Endothelial cell of hepatic sinusoid (primary cell): ENCODE results near the gene JAKMIP3.

Source experiments
- in situ Hi-C: cut with HindIII; loops from 2 replicates; pipeline ENCODE4 v1.10.0; 2017; ENCODE audit warnings: low sequenced_read_pairs

The JAKMIP3 gene

GRCh38 chr10:132043861-132044695 lies 21.7 kb upstream of the JAKMIP3 start:
- in situ Hi-C loops = no loop called here

GRCh38 chr10:132044803-132045202 lies 20.9 kb upstream of the JAKMIP3 start:
- in situ Hi-C loops = no loop called here

GRCh38 chr10:132045324-132045723 lies 20.4 kb upstream of the JAKMIP3 start:
- in situ Hi-C loops = no loop called here

GRCh38 chr10:132047575-132048293 lies 18.0 kb upstream of the JAKMIP3 start:
- in situ Hi-C loops = no loop called here

GRCh38 chr10:132048294-132048667 lies 17.5 kb upstream of the JAKMIP3 start:
- in situ Hi-C loops = no loop called here

GRCh38 chr10:132050191-132050590 lies 15.6 kb upstream of the JAKMIP3 start:
- in situ Hi-C loops = no loop called here

DNA sequence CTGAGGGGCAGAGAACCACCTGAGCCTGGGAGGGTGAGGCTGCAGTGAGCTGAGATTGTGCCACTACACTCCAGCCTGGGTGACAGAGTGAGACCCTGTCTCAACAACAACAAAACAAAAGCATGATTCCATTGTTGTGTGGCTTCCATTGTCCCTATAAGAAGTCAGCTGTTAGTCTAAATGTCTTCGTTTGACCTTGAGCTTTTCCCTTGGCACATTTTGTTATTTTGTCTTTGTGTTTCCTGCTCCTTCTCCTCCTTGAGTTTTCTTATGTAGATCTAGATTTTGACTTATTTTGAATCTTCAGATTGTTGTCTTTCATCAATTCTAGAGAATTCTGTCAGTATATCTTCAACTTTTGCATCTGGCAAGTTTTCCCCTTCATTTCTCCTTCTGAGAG lies 13.6 kb upstream of the JAKMIP3 start:
- in situ Hi-C loops = no loop called here

DNA sequence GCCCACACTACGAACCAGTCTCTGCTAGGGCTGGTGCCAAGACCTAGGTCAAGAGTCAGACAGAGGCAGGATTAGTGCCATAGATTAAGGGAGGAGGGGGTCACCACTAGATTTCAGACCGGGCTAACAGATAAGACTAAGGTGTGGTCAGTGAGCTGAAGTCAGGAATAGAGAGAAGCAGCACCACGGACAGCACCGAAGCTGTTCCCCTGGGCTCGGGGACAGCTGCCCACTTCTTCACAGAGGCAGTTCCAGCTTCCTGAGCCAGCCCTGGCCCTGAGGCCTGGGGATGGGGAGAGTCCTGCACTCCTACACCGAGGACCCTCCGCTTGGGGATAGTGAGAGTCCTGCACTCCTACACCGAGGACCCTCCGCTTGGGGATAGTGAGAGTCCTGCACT lies 11.2 kb upstream of the JAKMIP3 start:
- in situ Hi-C loops = no loop called here

DNA sequence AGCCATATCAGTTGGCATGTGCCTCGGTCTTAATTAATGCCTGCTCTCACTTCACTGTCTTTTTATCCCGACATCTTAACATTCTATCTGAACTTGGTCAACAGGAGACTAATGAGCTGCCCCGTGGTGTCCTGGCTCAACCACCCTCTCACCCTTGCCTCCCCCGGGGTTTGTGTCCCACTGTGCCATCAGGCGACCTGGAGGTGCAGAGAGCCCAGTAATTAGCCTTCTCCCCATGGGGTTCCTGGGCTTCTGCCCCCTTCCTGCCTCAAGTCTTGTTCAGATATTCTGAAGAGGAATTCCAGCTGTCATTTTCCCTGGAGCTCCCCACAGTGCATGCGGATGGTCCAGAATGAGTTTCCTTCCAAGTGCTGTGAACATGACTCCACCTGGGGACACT lies 10.1 kb upstream of the JAKMIP3 start:
- in situ Hi-C loops = no loop called here

- in situ Hi-C loops = no loop called here
Observed at GRCh38 chr10:132056663-132057062, 9.1 kb upstream of the JAKMIP3 start.

- in situ Hi-C loops = no loop called here
Observed at GRCh38 chr10:132057191-132057681, 8.5 kb upstream of the JAKMIP3 start.

DNA sequence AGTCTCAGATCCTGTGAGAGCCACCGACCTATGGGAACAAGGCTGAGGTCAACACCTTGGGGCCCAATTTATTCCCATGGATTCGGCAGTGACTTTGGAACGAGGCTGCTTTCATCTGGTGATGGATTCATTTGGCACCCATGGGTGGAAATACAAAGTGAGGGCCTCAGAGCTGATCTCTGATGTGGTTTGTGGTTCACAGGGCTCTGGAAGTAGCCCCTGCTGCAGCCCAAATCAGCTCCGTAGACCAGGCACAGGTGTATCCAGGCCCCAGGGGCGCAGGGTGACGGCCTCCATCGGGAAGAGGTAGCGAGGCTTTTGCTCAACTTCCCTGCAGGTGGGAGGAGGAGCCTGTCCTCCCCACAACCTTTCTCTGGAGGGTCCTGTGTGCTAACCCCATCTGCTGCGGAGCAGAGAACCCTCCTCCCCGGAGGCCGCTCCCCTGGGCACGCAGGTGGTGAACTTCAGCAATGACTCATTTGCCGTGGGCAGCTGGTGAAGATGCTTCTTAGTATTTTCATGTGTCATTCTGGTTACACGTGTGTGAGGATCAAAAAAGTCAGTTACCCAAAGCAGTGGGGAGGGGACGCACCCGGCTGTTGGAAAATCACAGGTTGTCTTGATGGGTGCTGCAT lies 7.5 kb upstream of the JAKMIP3 start:
- in situ Hi-C loops = no loop called here

DNA sequence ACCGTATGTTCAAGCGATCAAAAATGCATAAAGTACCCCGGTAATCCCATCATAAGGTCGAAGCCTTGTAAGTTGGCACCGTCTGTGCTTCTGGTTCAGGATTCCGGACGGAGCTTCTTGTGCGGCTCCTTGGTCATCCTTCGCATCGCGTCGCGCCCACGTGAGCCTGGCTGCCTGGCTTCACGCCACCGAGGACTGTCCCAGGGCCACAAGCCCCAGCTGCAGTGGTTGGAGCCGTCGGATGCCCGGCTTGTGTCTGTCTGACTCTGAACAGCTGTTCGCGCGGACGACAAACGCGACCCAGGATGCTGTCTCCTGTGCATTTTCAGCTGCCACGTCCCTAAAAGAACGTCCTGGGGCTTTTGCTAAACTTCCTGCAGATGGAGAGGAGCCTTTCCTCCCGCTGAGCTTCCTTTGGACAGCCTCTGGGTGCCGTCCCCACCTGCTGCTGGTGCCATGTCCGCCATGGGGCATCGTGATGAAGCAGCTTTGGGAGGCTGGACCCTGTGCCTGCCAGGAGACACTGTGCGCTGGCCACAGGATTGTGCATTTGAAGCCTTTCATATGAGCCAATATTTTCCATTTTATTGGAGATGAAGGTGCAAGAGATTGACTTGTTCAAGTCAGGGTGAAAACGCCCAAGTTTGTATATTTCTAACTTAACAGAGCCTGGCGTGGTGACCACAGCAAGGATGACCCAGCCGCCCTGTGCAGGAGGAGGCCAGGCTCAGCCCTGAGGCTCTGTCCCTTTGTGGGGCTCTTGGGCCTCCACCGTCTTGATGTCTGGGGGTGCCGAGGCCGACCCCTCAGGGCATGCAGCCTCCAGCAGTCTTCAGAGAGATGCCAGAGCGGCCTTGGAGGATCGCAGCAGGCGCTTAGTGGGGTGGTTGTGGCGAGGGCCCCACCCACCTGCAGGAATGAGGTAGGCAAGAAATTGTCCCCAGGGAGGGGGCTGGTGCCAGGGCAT lies 6.7 kb upstream of the JAKMIP3 start:
- in situ Hi-C loops = no loop called here

DNA sequence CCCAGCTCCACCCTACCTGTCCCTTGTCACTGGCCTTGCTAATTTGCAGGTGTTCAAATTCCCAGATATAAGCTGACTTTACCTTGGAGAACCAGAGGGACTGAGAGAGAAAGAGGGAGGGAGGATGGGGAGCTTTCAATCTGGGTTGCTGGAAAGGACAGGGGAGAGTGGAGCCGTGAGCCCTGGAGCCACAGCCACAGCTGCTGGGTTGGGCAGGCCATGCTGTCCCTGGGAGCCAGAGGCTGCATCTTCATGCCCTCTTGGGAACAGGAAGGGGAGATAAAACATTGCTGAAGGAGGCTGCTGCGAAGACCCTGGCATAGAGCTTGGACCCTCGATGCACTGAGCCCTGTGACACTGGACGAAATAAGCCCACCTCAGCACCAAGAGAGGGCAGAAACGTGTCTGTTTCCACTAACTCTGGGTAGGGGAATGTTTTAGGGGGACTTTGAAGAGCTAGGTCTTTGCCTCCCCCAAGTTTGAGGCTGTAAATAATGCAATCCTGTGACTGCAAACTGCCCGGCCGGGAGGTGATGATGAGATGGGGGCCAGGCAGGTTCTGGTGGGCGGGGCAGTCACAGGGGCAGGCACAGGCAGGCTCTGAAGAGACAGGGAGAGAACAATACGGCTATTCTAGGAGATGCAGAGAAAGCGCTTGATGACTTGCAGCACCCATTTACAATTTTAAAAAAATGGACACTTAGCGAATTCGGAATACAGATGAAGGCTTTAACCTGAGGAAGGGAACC lies 5.8 kb upstream of the JAKMIP3 start:
- in situ Hi-C loops = no loop called here

GRCh38 chr10:132061030-132061429 lies 4.7 kb upstream of the JAKMIP3 start:
- in situ Hi-C loops = no loop called here

GRCh38 chr10:132061465-132061864 lies 4.3 kb upstream of the JAKMIP3 start:
- in situ Hi-C loops = no loop called here

DNA sequence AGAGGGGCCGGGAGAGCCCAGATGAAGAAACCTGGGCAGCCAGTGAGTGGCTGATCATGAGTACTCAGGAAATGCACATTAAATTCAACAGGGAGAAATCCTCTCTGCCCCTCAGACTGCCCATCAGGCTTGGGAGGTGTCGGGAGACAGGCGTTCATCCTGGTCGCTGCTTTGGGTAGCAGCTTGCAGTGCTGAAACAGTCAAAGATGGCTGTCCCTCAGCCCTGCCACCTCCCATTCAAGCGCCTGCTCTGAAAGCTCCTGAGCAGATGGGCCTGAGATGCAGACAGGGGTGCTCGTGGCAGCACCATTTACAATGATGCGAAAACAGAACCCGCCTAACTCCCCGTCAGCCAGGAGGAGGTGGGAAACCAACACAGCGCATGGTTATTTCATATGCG lies 3.6 kb upstream of the JAKMIP3 start:
- in situ Hi-C loops = no loop called here

DNA sequence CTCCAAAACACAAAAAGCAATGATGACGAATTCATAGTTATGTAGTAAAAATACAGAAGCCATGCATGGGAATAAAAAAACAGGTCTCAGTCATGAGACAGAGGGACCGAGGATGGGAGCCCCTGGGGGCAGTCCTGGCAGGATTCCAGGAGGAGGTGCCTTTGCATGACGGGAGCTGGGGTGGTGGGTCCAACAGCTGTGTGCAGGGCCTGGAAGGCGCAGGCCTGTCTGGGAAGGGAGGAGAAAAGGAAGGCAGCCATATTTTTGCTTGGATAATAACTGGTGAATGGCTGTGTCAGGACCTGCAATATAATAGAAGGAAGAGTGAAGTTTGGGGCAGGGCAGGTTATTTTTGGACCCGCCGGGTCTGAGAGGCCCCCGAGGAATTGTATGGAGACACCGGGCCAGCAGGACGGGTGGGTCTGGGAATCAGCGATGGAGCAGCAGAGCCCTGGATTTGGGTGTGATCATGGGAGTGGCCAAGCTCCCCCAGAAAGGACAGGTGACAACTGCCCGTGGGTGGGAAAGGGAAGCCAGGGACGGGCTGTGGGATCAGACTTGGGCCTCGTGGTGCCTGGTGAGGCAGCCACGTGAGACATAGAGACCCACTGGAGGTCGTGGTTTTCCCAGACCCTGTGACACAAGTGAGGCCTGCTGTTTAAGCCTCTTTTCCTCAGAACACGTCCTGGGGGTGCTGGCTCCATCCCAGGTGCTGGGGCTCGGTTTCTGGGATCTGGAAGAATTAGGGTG lies 2.9 kb upstream of the JAKMIP3 start:
- in situ Hi-C loops = no loop called here

- in situ Hi-C loops = no loop called here
Observed at GRCh38 chr10:132063432-132063831, 2.3 kb upstream of the JAKMIP3 start.
